Measurements from ENCODE around the gene RTN4.

DNA sequence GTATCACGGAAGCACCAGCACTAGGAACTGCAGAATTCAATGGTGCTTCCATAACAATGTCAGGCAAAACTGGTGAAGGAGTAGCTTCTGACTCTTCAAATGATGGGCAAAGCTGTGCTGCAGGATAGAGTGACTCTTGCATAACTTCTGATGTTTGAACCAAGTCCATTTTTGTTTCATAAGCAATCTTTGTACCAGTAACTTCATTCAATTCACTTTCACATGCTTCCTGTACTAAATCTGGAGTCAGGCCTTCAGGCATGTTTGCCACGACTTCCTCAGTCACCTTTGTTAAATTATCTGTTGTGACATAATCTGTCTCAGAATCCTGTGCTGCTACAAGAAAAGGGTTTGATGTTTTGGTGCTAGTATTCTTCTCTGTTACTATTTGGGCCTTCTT lies 24.0 kb downstream of the RTN4 start:
- TF ChIP-seq, protein P1, sequence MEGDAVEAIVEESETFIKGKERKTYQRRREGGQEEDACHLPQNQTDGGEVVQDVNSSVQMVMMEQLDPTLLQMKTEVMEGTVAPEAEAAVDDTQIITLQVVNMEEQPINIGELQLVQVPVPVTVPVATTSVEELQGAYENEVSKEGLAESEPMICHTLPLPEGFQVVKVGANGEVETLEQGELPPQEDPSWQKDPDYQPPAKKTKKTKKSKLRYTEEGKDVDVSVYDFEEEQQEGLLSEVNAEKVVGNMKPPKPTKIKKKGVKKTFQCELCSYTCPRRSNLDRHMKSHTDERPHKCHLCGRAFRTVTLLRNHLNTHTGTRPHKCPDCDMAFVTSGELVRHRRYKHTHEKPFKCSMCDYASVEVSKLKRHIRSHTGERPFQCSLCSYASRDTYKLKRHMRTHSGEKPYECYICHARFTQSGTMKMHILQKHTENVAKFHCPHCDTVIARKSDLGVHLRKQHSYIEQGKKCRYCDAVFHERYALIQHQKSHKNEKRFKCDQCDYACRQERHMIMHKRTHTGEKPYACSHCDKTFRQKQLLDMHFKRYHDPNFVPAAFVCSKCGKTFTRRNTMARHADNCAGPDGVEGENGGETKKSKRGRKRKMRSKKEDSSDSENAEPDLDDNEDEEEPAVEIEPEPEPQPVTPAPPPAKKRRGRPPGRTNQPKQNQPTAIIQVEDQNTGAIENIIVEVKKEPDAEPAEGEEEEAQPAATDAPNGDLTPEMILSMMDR (IDR thresholded peaks at IDR 0.05; ENCODE audit: poor library complexity) = no peak
- no peak for TF ChIP-seq EZH2 (IDR thresholded peaks at IDR 0.05; ENCODE audit: borderline replicate concordance)
